Osteocyte (in vitro differentiated cells): Measurements from ENCODE around the gene ANKH. TPM values are rescaled to one million over a fixed set of nuclear protein-coding genes. Genes with fewer than 3 reads are reported as not detected.

Experiments used
- DNase-seq: peaks from one replicate; pipeline ENCODE4 v3.0.0; 2021; ENCODE audit warnings: mixed read lengths; ENCODE audit not compliant: unreplicated experiment; ENCODE audit errors: extremely low spot score
- H3K27ac Mint-ChIP-seq: one replicate; pipeline ENCODE4 v1.8.0; 2021; ENCODE audit warnings: mild to moderate bottlenecking, mixed read lengths; ENCODE audit not compliant: unreplicated experiment
- H3K27me3 Mint-ChIP-seq: one replicate; pipeline ENCODE4 v1.8.0; 2021; ENCODE audit warnings: mixed read lengths; ENCODE audit not compliant: unreplicated experiment
- H3K36me3 Mint-ChIP-seq: one replicate; pipeline ENCODE4 v1.8.0; 2021; ENCODE audit warnings: mixed read lengths; ENCODE audit not compliant: unreplicated experiment
- H3K4me1 Mint-ChIP-seq: one replicate; pipeline ENCODE4 v1.8.0; 2021; ENCODE audit warnings: mixed read lengths; ENCODE audit not compliant: unreplicated experiment
- H3K4me3 Mint-ChIP-seq: one replicate; pipeline ENCODE4 v1.8.0; 2021; ENCODE audit warnings: mild to moderate bottlenecking, moderate library complexity, mixed read lengths; ENCODE audit not compliant: unreplicated experiment
- H3K9me3 Mint-ChIP-seq: one replicate; pipeline ENCODE4 v1.8.0; 2021; ENCODE audit warnings: mixed read lengths; ENCODE audit not compliant: unreplicated experiment
- total RNA-seq: library from RNA; stranded (reverse); gene quantifications from 2 replicates; pipeline ENCODE4 v1.2.1, GENCODE V29; 2021
- TF ChIP-seq, protein P1 (sequence below): fragments of 200-600 bp; sonication (generic); IDR thresholded peaks from 2 replicates; pipeline ENCODE4 v1.5.0; 2021; ENCODE audit warnings: antibody characterized with exemption, mild to moderate bottlenecking, moderate library complexity

The ANKH gene
- total RNA-seq, 1 donor from 2014 or later: 50.8 TPM

DNA sequence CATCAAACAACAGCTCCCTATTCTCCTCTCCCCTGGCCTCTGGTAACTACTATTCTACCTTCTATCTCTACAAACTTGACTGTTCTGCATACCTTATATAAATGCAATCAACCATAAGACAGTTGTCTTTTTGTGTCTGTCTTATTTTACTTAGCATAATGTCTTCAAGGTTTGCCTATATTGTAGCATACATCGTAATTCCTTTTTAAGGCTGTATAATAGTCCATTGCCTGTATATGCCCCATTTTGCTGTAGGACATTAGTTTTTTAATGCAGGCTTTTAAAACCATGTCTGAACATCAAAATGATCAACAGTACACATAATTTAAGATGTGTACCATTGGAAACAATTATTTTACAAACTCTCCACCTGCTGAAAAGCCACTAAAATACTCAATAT lies 12.4 kb downstream of the ANKH start:
- TF ChIP-seq, protein P1, sequence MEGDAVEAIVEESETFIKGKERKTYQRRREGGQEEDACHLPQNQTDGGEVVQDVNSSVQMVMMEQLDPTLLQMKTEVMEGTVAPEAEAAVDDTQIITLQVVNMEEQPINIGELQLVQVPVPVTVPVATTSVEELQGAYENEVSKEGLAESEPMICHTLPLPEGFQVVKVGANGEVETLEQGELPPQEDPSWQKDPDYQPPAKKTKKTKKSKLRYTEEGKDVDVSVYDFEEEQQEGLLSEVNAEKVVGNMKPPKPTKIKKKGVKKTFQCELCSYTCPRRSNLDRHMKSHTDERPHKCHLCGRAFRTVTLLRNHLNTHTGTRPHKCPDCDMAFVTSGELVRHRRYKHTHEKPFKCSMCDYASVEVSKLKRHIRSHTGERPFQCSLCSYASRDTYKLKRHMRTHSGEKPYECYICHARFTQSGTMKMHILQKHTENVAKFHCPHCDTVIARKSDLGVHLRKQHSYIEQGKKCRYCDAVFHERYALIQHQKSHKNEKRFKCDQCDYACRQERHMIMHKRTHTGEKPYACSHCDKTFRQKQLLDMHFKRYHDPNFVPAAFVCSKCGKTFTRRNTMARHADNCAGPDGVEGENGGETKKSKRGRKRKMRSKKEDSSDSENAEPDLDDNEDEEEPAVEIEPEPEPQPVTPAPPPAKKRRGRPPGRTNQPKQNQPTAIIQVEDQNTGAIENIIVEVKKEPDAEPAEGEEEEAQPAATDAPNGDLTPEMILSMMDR: no peak
- Mint-ChIP-seq H3K36me3 (no peaks in the 10 kb centered on the region), H3K4me3 (no peak overlapping the region), H3K27me3 (no peaks in the 10 kb centered on the region), H3K9me3 (no peaks in the 10 kb centered on the region), H3K4me1 (peaks cover 1% of the 10 kb centered on the region), H3K27ac (no peak overlapping the region)
- DNase-seq: no peak

DNA sequence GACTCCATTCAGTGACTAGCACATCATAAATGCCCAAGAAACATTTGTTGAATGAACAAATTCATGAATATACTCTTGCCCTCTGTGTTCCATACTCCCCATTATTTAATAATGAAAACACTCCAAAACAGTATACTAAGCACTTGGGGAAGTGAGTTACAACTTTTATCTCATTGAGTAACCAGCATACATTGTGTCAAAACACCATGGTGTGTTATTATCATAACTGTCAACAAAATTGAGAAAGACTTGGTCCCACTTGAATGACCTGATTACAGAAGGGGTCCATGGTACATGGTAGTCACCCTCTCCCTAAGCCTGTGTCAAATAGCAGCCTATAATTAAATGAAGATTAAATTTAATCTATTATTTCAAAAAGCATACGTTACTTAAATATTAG lies 16.2 kb downstream of the ANKH start:
- Mint-ChIP-seq H3K4me1 (no peaks in the 10 kb centered on the region), H3K27ac (no peak overlapping the region), H3K9me3 (no peaks in the 10 kb centered on the region), H3K27me3 (no peaks in the 10 kb centered on the region), H3K36me3 (no peaks in the 10 kb centered on the region), H3K4me3 (no peak overlapping the region)
- DNase-seq: no peak
- TF ChIP-seq, protein P1: no peak

DNA sequence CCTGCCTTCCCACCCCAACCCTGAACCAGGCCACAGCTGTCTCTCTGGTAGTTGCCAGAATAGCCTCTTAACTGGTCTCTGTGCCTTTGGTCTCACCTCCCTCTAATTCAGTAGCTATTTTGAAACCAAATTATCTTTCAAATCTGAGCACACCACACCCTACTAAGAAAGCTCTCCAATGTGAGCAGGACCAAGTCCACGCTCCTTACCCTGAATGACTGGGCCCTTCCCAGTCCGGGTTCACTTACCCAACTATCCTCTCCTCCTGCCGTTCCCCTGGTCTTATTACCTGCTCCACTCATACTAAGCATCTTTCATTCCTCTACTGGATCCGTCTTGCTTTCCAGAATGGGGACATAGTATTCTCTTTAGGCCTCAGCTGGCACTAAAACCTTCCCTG lies 16.8 kb downstream of the ANKH start:
- Mint-ChIP-seq H3K27ac (no peak overlapping the region), H3K4me3 (no peak overlapping the region), H3K27me3 (no peaks in the 10 kb centered on the region), H3K36me3 (no peaks in the 10 kb centered on the region), H3K9me3 (no peaks in the 10 kb centered on the region), H3K4me1 (no peaks in the 10 kb centered on the region)
- DNase-seq: no peak
- TF ChIP-seq, protein P1: no peak

DNA sequence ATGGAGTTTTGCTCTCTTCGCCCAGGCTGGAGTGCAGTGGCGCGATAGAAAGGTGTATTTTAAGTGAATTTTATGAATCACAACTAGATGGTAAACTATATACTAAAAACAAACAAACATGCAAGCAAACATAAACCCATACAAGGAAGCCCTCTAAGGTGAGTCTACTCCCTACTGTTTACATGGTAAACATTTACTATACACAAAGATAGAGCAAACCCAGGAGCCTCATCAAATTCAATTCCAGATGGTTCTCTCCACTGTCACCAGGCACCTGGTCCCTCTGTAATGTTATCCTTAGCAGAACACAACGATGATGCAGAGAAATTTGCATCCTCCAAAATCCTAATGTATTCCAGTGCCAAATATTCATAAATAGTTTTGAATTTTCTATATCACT lies 17.9 kb downstream of the ANKH start:
- TF ChIP-seq, protein P1: no peak
- no peaks in the 10 kb centered on the region for H3K36me3 Mint-ChIP-seq
- H3K4me1 Mint-ChIP-seq: no peaks in the 10 kb centered on the region
- no peak overlapping the region for H3K27ac Mint-ChIP-seq
- no peak overlapping the region for H3K4me3 Mint-ChIP-seq
- no peaks in the 10 kb centered on the region for H3K9me3 Mint-ChIP-seq
- H3K27me3 Mint-ChIP-seq: no peaks in the 10 kb centered on the region
- DNase-seq: no peak

DNA sequence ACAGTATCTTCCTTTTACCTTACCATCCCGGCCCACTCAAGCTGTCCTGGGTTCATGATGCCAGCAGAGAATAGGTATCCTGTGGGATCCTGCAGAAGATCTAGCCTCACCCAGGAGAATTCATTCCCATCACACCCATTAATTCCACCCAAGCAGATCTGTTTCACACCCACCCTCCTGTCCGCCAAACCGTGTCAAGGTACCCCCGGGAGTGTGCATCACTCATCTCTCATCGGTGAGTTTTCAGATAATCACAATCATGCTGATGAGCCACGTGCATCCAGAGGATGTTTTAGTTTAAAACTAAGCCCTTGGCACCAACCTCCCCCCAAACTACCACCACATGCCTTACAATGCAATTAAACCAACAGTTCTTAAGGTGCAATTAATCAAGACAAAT lies 18.8 kb downstream of the ANKH start:
- no peaks in the 10 kb centered on the region for H3K9me3 Mint-ChIP-seq
- no peak overlapping the region for H3K27ac Mint-ChIP-seq

More for the DNA sequence above, 18.8 kb downstream of the ANKH start:
- TF ChIP-seq, protein P1: no peak
- H3K4me3 Mint-ChIP-seq: no peak overlapping the region
- H3K27me3 Mint-ChIP-seq: no peaks in the 10 kb centered on the region
- H3K36me3 Mint-ChIP-seq: no peaks in the 10 kb centered on the region
- DNase-seq: no peak
- no peaks in the 10 kb centered on the region for H3K4me1 Mint-ChIP-seq
